DMS114 treated with DMSO at 0.1 percent for 48 hours (cell line): ENCODE data around the gene MAD1L1.
"Not testable (repeated sequence)": the region's sequence is repeated elsewhere in the genome, so short reads cannot be mapped to it uniquely, and the experiment has no call there.

Experiments
- DNase-seq: peaks from one replicate; lab custom pipeline; 2025; ENCODE audit not compliant: unreplicated experiment; lab: John Stamatoyannopoulos, UW

MAD1L1 gene

DNA sequence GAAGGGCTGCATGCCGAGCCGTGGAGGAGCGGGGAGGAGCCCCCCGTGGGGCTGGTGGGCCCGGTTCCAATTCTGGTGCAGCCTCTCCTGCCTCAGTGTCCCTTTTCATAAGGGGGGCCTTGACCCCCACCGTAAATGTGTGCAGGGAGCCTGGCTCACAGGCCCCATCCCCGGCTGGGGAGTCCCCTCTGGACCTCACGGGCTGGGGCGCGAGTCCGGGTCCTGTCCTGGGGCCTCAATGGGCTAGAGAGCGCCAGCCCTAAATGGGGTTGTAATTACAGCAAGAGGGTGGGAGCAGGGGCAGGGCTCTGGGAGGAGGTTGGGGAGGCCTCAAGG is 359.7 kb downstream of the MAD1L1 start:
- no peak for DNase-seq

DNA sequence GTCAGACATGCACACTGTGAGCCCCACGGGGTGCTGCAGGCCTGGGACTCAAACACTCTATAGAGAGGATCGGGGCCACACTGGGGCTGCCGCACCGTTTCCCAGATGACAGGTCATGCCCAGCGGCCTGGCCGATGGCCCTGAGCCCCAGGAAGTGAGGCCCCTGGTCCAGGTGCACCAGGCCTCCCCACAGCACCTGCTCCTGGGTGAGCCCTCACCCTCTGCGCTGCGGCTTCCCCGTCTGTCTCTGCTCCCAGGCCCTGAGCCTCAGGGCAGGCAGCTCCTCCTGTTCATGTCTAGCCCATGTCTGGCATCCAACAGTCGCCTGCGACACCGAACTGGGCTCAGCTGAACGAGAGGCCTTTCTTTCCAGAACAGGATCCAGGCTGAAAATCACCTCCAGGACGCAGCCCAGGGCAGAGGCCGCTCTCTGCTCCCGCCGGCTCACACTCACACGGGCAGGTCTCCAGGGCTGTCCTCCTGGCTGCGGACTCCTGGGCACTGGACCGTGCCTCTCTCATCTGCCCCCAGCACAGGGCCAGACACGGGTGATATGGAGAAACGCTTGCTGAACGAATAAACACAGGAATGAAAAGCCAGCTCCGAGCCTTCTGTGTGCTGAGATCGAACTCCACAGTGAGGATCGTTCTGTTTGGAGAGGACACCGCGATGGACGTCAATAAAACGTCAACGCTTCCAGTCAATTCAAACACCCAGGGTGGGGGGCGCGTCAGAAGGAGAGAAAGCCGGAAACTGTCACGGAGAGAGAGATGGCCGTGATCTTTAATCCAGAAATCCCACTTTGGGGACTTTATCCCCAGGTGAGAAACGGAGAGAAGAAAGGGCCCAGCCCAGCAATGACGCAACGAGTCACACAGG is 360.3 kb downstream of the MAD1L1 start:
- DNase-seq = no peak

GRCh38 chr7:1869452-1870130 is 363.2 kb downstream of the MAD1L1 start:
- no peak for DNase-seq

DNA sequence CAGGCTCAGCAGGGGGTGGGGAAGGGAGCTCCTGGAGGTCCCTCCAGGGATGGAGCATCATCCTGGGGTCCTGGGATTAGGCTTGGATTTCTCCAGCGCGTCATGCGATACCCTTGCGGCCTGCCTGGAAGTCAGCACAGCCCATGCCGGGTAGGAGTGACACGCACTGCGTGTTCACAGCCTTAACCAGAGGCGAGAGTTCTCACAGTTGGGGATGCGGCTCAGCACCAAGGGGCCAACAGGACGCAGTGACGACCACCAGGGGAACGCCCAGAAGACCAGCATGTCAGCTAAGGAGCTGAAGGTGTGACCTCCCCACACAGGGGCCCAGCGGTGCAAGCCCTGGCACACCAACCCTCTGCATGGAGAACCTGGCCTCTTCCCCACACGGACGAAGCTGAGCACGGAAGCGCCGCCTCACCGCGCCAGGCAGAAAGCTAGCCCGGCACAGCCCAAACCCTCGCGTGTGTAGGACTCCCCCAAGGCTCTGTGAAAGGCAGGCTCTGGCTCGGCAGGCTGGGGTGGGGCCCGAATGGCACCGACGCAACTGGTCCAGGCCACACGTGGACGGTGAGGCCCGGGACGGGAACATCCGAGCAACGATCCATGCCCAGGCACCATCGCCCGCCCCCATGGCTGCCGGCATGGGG is 364.1 kb downstream of the MAD1L1 start:
- DNase-seq = no peak

DNA sequence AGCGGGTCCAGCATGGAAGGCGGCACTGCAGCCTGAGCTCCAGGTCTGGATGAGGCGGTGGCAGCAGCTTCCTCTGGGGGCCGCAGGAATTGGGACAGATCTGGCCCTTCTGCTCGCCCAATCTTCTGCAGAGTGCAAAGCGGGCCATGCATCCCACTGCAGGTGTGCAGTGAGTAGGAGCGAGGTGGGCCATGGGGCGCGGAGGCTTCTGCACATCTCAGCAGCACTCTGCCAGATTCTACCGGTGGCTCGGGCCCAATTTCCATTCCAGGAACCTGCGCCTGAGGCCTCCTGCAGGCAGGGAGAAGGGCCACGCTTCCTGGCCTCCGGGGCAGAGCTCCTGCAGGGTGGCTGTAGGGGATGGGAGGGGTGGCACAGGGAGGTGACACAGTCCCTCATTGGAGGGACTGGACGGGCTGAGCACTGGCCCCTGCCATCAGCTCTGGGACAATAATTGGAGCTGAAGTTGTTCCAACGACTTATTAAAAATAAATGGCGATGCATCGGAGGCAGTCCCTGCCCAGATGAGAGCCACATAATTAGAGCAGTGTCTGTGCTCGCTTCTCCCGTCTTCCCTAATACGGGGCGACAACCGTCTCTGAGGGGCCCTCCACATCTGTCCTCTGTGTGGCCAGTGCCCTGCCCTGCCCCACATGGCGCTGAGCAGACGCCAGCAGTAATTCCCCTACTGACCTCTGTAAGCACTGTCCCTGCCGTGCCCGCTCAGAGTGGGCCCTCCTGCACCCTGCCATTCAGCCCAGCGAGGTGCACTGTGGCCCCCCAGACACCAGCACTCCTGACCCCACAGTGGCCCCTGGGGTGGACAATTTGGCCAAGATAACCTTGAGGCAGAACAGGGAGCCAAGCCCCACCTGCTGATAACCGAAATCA is 365.1 kb downstream of the MAD1L1 start:
- no peak for DNase-seq

GRCh38 chr7:1866601-1867000 is 366.1 kb downstream of the MAD1L1 start:
- DNase-seq = no peak

DNA sequence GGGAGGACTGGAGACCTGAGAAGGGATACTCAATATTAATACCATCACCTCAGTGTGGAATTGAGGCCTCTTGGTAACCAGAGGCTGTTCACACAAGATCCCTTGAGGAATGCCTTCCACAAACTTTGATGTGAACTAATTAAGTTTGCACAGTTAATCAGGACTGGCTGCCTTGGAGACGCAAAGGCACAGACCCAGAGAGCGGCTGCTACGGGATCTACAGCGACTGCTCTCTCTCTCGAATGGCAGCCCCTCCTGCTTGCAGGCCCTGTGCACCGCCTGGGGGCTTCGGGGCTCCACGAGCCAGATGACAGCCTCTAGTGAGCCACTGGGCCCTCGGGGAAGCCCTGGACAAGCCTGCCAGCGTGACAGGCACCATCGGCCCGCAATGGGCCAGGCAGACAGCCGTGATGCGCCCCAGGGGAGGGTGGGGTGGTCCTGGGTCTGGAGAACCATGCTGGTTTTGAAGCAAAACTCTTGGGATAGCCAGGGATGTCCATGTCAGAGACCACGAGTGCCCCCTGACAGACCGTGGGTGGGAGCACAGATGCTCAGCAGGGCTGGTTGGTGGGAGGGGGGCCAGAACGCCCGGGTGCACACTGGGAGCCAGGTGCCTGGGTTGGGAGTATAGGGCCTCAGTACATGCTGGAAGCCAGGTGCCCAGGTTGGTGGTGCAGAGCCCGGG is 367.0 kb downstream of the MAD1L1 start:
- no peak for DNase-seq

DNA sequence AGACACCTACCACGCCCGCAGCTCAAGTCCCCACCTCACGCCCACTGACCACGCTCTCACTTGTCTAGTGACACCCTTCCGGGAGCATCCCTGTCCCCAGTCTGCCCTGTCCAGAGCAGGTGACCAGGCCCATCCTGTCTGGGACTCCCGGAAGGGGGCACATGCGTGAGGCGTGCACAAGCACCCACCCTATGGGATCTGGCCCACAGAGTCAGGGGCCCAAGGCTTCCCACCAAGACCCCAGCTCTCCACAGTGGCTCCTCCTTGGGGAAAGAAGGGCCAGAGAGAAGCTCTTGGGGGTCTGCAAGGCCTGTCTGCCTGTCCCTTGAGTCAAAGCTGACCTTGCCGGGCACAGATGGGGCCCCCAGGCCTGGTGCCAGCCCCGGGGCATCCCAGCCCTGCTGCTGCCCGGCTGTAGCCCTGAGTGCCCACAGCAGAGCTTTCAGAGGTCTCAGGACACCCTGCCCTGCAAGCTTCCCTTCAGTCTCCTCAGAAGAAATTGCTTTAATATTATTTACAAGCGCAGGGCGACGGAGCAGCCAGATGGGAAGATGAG is 367.7 kb downstream of the MAD1L1 start:
- DNase-seq = no peak

DNA sequence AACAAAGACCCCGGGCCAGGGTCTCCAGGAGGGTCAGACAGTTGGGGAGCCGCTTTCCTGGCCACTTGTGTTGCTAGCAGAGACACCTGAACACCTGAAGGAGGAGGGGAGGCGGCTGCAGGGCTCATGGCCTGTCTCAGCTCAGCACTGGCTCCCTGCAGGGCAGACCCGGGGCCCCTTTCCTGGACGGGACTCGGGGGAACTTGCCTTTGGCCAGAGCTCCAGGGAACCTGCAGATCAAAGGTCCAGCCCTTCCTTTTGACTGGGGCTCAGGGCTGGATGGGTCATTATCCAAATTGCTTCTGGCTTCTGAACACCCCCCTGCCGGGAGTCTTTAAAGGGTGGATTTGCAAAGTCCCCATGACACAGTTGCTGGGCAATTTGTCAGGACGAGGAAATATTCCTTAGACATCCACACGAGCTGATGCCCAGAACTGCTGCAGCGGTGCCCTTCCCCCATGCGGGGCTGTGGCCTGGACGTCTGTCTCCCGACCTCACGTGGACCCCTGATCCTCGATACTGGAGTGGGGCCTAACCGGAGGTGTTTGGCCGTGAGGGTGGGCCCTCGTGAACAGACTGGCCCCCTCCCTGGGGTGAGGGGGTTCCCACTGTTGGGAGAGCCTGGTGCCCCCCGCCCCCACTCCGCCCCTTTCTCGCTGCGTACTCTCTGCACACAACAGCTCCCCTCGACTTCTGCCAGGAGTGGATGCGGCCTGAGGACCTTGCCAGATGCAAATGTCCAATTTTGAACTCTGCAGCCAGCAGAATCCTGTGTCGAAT is 368.4 kb downstream of the MAD1L1 start:
- no peak for DNase-seq

- no peak for DNase-seq
Measured at GRCh38 chr7:1863091-1863900, 369.4 kb downstream of the MAD1L1 start.

DNA sequence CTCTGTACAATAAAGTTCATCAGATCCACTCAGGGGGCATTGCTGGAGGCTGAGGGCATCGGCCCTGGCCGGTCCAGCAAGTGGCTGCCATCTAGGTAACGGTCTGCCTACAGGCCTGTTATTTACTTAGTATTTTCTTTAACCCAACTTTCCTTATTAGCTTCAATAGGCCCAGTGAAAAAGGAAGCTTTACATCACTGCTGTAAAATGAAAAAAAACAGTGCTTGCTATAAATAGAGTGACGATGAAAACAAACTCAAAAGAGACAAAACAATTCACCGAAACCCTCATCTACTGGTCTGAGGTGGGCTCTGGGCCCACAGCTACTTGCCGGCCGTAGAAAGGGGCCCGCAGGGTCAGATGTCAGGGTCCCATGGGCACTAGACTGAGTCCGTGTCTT is 370.2 kb downstream of the MAD1L1 start:
- DNase-seq = no peak

DNA sequence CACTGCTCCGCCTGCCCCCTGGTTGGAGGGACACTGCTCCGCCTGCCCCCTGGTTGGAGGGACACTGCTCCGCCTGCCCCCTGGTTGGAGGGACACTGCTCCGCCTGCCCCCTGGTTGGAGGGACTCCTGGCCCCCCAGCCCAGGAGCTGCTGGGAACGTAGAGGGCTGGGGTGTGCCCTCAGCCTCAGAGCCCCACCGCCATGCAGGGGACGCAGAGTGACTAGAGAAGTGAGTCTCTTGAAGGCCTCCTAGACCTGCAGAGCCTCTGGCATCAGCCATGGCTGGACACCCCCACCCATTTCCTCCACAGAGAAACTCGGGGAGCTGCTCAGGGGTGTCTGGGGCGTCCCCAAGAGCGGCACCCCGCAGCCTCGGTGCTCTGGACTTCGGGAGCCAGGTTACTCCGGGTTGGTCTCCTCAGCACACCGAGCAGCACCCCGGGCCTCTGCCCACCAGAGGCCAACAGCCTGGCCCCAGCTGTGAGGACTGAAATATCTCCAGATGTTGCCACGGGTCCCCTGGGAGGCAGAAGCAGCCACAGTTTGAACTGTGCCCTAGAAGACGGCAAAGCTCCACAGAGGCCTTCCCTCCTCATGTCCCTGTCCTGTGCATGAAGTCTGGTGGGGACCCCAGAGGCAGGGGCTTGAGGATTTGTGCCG is 370.8 kb downstream of the MAD1L1 start:
- no peak for DNase-seq

DNA sequence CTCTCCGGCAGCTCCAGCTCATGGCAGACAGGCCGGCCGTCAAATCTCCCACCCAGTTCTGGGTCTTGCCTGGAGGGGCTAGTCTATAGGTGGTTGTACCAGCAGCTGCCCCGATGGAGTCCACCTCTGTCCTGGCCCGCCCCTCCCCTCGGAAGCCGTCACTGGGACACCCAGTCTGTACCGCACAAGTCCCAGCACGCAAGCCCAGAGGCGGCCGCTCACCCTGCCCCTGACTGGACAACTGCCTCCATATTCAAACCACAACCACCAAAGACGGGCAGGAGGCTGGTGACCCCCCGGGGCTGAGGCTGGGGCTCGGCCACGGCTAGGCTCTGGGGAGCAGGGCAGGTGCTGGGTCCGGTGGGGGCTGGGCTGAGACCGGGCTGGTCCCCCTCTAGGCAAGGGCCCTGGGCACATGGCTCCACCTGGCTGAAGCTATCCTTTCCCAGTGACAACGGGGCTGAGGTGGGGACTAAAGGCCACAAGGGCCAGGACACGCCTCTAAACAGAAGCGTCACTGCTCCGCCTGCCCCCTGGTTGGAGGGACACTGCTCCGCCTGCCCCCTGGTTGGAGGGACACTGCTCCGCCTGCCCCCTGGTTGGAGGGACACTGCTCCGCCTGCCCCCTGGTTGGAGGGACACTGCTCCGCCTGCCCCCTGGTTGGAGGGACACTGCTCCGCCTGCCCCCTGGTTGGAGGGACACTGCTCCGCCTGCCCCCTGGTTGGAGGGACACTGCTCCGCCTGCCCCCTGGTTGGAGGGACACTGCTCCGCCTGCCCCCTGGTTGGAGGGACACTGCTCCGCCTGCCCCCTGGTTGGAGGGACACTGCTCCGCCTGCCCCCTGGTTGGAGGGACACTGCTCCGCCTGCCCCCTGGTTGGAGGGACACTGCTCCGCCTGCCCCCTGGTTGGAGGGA is 371.6 kb downstream of the MAD1L1 start:
- not testable (repeated sequence) for DNase-seq

- DNase-seq = no peak
Measured at GRCh38 chr7:1859266-1860035, 373.3 kb downstream of the MAD1L1 start.

DNA sequence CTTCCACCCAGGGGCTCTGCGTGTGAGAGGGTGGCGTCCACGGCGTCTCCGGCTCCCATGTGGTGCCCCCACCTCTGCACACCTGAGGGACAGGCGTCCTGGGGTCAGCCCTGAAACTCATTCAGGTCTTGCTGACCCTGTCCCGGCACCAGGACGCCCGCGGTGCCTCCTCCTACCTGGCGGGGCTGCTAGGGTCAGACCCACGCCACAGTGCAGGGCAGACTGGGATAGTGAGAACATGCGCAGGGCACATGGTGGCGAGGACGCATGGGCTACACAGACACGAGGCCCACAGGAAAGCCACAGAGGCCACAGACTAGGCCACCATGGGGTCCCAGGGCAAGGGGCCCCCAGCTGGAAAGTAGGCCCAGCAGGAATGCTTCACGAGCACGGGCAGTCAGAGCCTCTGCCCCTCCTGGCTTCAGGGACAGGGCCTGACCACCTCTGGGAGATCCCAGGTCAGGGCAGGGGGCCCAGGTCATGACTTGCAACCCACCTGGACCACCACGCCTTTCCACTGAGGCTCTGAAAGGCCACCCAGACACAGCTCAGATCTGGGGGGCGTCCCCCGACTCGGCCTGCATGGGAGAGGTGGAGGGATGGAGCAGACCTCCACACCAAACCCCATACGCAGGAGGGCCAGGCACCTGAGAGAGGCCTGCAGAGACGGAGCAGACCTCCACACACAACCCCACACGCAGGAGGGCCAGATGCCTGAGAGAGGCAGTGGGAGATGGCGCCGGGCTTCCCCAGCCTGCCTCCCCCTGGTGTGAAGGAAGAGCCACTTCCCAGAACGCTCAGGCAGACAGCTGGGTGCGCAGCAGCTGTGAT is 374.1 kb downstream of the MAD1L1 start:
- no peak for DNase-seq
